ENCODE results near the gene TMEM132E.

The TMEM132E gene

DNA sequence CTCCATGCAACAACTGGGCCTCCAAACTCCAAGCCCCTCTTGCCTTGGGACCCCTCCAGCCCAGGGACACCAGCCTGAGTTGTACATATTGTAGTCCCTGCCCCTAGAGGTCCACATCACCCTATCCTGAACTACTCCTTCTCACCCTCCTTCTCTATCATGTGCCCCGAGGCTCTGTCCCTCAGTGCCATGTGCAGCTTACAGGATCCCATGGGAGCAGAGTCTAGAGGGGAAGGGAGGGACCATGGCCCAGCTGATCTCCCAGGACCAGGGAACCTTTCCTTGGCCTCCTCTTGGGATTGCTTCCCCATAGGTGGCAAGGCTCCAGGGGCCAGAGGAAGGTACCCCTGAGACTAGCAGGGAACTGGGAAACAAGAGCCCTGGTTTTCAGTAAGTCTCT lies 35.3 kb downstream of the TMEM132E start (continued):
- TF ChIP-seq ZNF629 (tag by site-specific recombination; IDR thresholded peaks at IDR 0.05) (no peak), EGR2 (tag by site-specific recombination; IDR thresholded peaks at IDR 0.05; ENCODE audit: low read depth) (no peak), TRIM28 (IDR thresholded peaks at IDR 0.05; ENCODE audit: borderline replicate concordance, low read length) (no peak), ZNF366 (tag by site-specific recombination; conservative IDR thresholded peaks at IDR 0.05) (0 out of 2 replicates have a peak, but pooled peaks have one; percentile 11), ZNF354C (tag by site-specific recombination; IDR thresholded peaks at IDR 0.05; ENCODE audit: borderline replicate concordance, low read depth) (no peak), BCL11B (tag by site-specific recombination; IDR thresholded peaks at IDR 0.05; ENCODE audit: low read depth) (no peak), ZSCAN30 (tag by site-specific recombination; IDR thresholded peaks at IDR 0.05) (no peak), GLIS2 (tag by site-specific recombination; IDR thresholded peaks at IDR 0.05) (0 out of 2 replicates have a peak, but pooled peaks have one; percentile 17), ZNF521 (tag by site-specific recombination; IDR thresholded peaks at IDR 0.05) (no peak)
- TF ChIP-seq, protein P1, sequence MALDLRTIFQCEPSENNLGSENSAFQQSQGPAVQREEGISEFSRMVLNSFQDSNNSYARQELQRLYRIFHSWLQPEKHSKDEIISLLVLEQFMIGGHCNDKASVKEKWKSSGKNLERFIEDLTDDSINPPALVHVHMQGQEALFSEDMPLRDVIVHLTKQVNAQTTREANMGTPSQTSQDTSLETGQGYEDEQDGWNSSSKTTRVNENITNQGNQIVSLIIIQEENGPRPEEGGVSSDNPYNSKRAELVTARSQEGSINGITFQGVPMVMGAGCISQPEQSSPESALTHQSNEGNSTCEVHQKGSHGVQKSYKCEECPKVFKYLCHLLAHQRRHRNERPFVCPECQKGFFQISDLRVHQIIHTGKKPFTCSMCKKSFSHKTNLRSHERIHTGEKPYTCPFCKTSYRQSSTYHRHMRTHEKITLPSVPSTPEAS (tag by site-specific recombination; IDR thresholded peaks at IDR 0.05) = no peak
- TF ChIP-seq, protein P2, sequence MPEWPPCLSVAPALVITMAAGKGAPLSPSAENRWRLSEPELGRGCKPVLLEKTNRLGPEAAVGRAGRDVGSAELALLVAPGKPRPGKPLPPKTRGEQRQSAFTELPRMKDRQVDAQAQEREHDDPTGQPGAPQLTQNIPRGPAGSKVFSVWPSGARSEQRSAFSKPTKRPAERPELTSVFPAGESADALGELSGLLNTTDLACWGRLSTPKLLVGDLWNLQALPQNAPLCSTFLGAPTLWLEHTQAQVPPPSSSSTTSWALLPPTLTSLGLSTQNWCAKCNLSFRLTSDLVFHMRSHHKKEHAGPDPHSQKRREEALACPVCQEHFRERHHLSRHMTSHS (tag by site-specific recombination; IDR thresholded peaks at IDR 0.05) = no peak

- no peaks in the 10 kb centered on the region for H3K9me3 ChIP-seq (ENCODE audit: control insufficient read depth, insufficient read depth, low read depth, low read length)
- H3K4me1 ChIP-seq (ENCODE audit: control insufficient read depth, insufficient read depth, low read length) = peaks cover 36% of the 10 kb centered on the region
- H3K27ac ChIP-seq (ENCODE audit: extremely low read depth, low read depth, low read length) = peak overlapping the region; percentile 40; the same call in 1 of the 2 replicates
- no peak overlapping the region for H3K4me3 ChIP-seq (ENCODE audit: low read depth, low read length)
- TF ChIP-seq GLIS1 (tag by site-specific recombination; IDR thresholded peaks at IDR 0.05) (peak; percentile 65), ZBTB17 (tag by site-specific recombination; IDR thresholded peaks at IDR 0.05) (peak; percentile 32; the same call in 1 of the 2 replicates), ZNF121 (tag by site-specific recombination; IDR thresholded peaks at IDR 0.05) (no peak)
- no peaks in the 10 kb centered on the region for H3K36me3 ChIP-seq (ENCODE audit: control insufficient read depth in 2 of 2, insufficient read depth in 1 of 2, low read length in 2 of 2)
- CTCF ChIA-PET = interaction anchor here (0.6 to 2.2 kb wide), 5 partner anchors 23 to 51 kb away, joined by 3 to 11 read pairs (median 5); no protein-coding TSS in a partner anchor
- POLR2A ChIA-PET = interaction anchor here (0.6 to 1.2 kb wide), 3 partner anchors 23 to 34 kb away, joined by 3 to 5 read pairs (median 4); no protein-coding TSS in a partner anchor
These were observed 35.9 kb downstream of the TMEM132E start for GRCh38 chr17:34615326-34615725.

GRCh38 chr17:34616148-34616547 lies 36.8 kb downstream of the TMEM132E start:
- no peaks in the 10 kb centered on the region for H3K9me3 ChIP-seq (ENCODE audit: control insufficient read depth, insufficient read depth, low read depth, low read length)
- ChIA-PET POLR2A (interaction anchor here (0.7 to 1.3 kb wide), 5 partner anchors 8 to 39 kb away, joined by 3 to 5 read pairs (median 4); no protein-coding TSS in a partner anchor), CTCF (interaction anchor here (0.6 to 1.7 kb wide), 5 partner anchors 22 to 68 kb away, joined by 3 to 11 read pairs (median 3); no protein-coding TSS in a partner anchor)
- no peaks in the 10 kb centered on the region for H3K36me3 ChIP-seq (ENCODE audit: control insufficient read depth in 2 of 2, insufficient read depth in 1 of 2, low read length in 2 of 2)
- peaks cover 37% of the 10 kb centered on the region for H3K4me1 ChIP-seq (ENCODE audit: control insufficient read depth, insufficient read depth, low read length)
- H3K4me3 ChIP-seq (ENCODE audit: low read depth, low read length) = no peak overlapping the region
- H3K27ac ChIP-seq (ENCODE audit: extremely low read depth, low read depth, low read length) = no peak overlapping the region
- TF ChIP-seq OSR2 (tag by site-specific recombination; IDR thresholded peaks at IDR 0.05) (peak; percentile 97), ZNF660 (tag by site-specific recombination; IDR thresholded peaks at IDR 0.05) (0 out of 2 replicates have a peak, but pooled peaks have one; percentile 19), ZBTB21 (tag by site-specific recombination; IDR thresholded peaks at IDR 0.05) (no peak), ZBTB17 (tag by site-specific recombination; IDR thresholded peaks at IDR 0.05) (0 out of 2 replicates have a peak, but pooled peaks have one; percentile 50), ZFP37 (tag by site-specific recombination; IDR thresholded peaks at IDR 0.05) (no peak), ZBTB6 (tag by site-specific recombination; IDR thresholded peaks at IDR 0.05) (peak; percentile 83), ZNF18 (tag by site-specific recombination; IDR thresholded peaks at IDR 0.05) (peak; percentile 39; the same call in 1 of the 2 replicates), ZSCAN30 (tag by site-specific recombination; IDR thresholded peaks at IDR 0.05) (peak; percentile 73), SP3 (tag by site-specific recombination; IDR thresholded peaks at IDR 0.05) (peak; percentile 47; the same call in 1 of the 2 replicates), TRIM28 (IDR thresholded peaks at IDR 0.05; ENCODE audit: borderline replicate concordance, low read length) (peak; percentile 42; the same call in 1 of the 2 replicates), ZNF426 (tag by site-specific recombination; IDR thresholded peaks at IDR 0.05) (no peak), ZNF416 (tag by site-specific recombination; IDR thresholded peaks at IDR 0.05) (no peak), KLF7 (tag by site-specific recombination; IDR thresholded peaks at IDR 0.05; ENCODE audit: borderline replicate concordance) (peak; percentile 85; the same call in 1 of the 2 replicates)
- TF ChIP-seq, protein P2 (tag by site-specific recombination; IDR thresholded peaks at IDR 0.05) = no peak
- TF ChIP-seq, protein P3, sequence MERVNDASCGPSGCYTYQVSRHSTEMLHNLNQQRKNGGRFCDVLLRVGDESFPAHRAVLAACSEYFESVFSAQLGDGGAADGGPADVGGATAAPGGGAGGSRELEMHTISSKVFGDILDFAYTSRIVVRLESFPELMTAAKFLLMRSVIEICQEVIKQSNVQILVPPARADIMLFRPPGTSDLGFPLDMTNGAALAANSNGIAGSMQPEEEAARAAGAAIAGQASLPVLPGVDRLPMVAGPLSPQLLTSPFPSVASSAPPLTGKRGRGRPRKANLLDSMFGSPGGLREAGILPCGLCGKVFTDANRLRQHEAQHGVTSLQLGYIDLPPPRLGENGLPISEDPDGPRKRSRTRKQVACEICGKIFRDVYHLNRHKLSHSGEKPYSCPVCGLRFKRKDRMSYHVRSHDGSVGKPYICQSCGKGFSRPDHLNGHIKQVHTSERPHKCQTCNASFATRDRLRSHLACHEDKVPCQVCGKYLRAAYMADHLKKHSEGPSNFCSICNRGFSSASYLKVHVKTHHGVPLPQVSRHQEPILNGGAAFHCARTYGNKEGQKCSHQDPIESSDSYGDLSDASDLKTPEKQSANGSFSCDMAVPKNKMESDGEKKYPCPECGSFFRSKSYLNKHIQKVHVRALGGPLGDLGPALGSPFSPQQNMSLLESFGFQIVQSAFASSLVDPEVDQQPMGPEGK (tag by site-specific recombination; IDR thresholded peaks at IDR 0.05) = peak; percentile 81

All from HEK293 (cell line).